Activated CD4-positive, alpha-beta T cell treated with anti-CD3 and anti-CD28 coated beads, Interleukin-2, Interleukin-6, amounts not matched to agents 100 ng/mL and 50 ng/mL, durations not matched to agents 16 hours and 8 hours (primary cell): ENCODE measurements around the gene PPP1R1B.

Source experiments
- DNase-seq: peaks from one replicate; pipeline ENCODE4 v3.0.0-alpha.2; 2020

The PPP1R1B gene

GRCh38 chr17:39658760-39659159 lies 32.0 kb downstream of the PPP1R1B start:
- no peak for DNase-seq

GRCh38 chr17:39659279-39660010 lies 32.7 kb downstream of the PPP1R1B start:
- DNase-seq, result no peak

GRCh38 chr17:39660011-39660360 lies 33.2 kb downstream of the PPP1R1B start:
- DNase-seq, result no peak

GRCh38 chr17:39660397-39661385 lies 33.9 kb downstream of the PPP1R1B start:
- no peak for DNase-seq

- no peak for DNase-seq
These were observed 35.2 kb downstream of the PPP1R1B start for GRCh38 chr17:39661744-39662541.

GRCh38 chr17:39662551-39663339 lies 36.0 kb downstream of the PPP1R1B start:
- DNase-seq, result no peak

- no peak for DNase-seq
These were observed 36.6 kb downstream of the PPP1R1B start for GRCh38 chr17:39663340-39663687.

GRCh38 chr17:39663688-39664580 lies 37.2 kb downstream of the PPP1R1B start:
- no peak for DNase-seq

- no peak for DNase-seq
These were observed 38.1 kb downstream of the PPP1R1B start, which contains the start of gene TCAP for GRCh38 chr17:39664581-39665561. TCAP (plus strand) TSS chr17:39665349; CDS start chr17:39665360, 11 bp downstream.

- no peak for DNase-seq
These were observed 39.0 kb downstream of the PPP1R1B start for GRCh38 chr17:39665642-39666224.

GRCh38 chr17:39666231-39666600 lies 39.5 kb downstream of the PPP1R1B start:
- DNase-seq, result no peak

- no peak for DNase-seq
These were observed 40.0 kb downstream of the PPP1R1B start for GRCh38 chr17:39666601-39667261.

- DNase-seq, result no peak
These were observed 40.7 kb downstream of the PPP1R1B start for GRCh38 chr17:39667262-39667944.

GRCh38 chr17:39667945-39668924 lies 41.5 kb downstream of the PPP1R1B start, which contains the start of gene PNMT:
PNMT (plus strand) TSS chr17:39668453; CDS start chr17:39668476, 23 bp downstream.
- peak; percentile 76 for DNase-seq

- no peak for DNase-seq
These were observed 43.4 kb downstream of the PPP1R1B start for GRCh38 chr17:39669897-39670735.

- DNase-seq, result no peak
These were observed 44.0 kb downstream of the PPP1R1B start for GRCh38 chr17:39670746-39671145.
